Measurements from ENCODE around the gene NHSL2.

- TF ChIP-seq CTCF (IDR thresholded peaks at IDR 0.05), result no peak
- TF ChIP-seq EP300 (IDR thresholded peaks at IDR 0.05; ENCODE audit: low read depth), result no peak
- TF ChIP-seq POLR2A (IDR thresholded peaks at IDR 0.05), result no peak
Measured at GRCh38 chrX:72128183-72128834, 217.7 kb downstream of the NHSL2 start.
